Ramos (cell line): ENCODE results near the gene HRAS.

Source experiments
- in situ Hi-C: fragments of 300-500 bp; cut with MboI; formaldehyde crosslinking; loops from one replicate; pipeline ENCODE4 v1.14.3; 2022; ENCODE audit warnings: low sequenced_read_pairs; ENCODE audit not compliant: unreplicated experiment

The HRAS gene

DNA sequence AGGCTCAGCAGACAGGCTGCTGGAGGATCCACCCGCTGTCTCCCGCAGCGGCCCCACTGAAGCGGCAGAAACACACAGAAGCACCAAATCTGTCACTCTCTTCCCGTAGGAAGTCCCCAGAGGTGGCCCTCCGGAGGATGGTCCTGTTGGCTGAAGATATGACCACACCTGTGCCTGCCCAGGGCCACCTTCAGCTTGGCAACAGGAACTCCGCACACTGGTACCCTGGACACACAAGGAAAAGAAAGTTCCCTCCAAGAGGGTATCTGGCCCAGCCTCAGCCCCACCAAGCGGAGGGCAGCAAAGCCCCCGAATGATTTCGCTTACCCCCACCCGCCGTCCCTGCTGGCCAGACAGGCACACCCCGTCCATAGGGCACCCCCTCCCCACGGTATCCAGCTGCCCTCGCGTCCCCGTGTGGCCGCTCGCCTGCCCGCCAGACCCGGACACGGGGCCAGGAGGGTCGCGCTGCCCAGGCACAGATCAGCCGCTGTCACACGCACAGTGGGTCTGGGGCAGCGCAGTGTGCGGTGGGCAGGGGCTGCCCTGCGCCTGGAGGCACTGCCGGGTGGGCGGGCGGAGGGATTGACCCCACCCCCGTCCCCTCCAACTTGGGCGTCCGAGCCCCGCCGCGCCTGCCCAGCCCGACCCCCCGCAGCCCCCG lies 32.4 kb upstream of the HRAS start:
- in situ Hi-C loops: no loop called here

DNA sequence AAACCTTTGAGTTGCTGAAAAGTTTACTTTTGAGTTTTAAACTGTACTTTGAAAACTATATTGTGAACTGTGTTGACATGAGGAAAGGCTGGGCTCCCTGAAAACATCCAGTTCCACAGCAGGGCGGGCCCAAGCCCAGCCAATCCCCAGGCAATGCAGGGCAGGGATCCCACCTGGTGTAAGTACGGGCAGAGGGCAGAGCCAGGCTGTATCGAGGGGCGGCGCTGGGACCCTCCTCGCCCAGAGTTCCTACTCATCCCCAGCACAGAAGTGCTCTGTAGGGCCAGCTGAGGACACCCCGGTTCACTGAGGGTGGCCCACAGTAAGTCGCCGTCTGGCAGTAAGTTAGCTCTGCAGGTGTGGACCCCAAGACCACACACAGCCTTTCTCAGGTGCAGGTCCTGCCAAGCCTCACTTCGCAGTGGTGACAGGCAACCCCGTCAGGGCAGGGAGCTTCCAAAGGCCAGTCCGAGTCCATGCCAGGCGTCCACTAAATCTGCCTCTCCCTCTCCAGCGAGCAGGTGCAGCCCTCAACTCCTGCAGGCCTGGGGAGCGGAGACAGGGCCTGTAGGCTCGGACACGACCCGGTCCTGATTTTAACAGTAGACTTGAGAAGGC lies 31.7 kb upstream of the HRAS start:
- in situ Hi-C loops: no loop called here

- in situ Hi-C loops: no loop called here
Observed at GRCh38 chr11:565921-566509, 30.6 kb upstream of the HRAS start.

- in situ Hi-C loops: no loop called here
Observed at GRCh38 chr11:563812-564578, 28.6 kb upstream of the HRAS start.

DNA sequence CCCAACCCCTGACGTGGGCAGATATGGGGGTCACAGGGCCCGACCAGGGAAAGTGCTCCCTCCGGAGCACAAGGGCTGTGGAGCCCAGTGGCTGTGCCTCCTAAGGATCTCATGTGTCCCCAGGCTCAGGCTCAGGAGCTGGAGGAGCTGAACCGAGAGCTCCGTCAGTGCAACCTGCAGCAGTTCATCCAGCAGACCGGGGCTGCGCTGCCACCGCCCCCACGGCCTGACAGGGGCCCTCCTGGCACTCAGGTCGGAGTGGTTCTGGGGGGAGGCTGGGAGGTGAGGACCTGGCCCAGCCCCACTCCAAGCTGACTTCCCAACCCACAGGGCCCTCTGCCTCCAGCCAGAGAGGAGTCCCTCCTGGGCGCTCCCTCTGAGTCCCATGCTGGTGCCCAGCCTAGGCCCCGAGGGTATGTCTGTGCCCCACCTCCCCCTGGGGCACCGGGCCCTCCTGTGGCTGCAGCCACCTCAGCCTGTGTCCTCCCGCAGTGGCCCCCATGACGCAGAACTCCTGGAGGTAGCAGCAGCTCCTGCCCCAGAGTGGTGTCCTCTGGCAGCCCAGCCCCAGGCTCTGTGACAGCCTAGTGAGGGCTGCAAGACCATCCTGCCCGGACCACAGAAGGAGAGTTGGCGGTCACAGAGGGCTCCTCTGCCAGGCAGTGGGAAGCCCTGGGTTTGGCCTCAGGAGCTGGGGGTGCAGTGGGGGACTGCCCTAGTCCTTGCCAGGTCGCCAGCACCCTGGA lies 27.9 kb upstream of the HRAS start:
- in situ Hi-C loops: no loop called here

DNA sequence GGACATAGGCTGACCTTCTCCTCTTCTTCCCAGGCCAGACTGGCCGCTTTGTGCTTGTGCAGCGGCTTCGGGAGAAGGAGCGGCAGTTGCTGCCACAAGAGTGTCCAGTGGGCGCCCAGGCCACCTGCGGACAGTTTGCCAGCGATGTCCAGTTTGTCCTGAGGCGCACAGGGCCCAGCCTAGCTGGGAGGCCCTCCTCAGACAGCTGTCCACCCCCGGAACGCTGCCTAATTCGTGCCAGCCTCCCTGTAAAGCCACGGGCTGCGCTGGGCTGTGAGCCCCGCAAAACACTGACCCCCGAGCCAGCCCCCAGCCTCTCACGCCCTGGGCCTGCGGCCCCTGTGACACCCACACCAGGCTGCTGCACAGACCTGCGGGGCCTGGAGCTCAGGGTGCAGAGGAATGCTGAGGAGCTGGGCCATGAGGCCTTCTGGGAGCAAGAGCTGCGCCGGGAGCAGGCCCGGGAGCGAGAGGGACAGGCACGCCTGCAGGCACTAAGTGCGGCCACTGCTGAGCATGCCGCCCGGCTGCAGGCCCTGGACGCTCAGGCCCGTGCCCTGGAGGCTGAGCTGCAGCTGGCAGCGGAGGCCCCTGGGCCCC lies 26.8 kb upstream of the HRAS start:
- in situ Hi-C loops: no loop called here

DNA sequence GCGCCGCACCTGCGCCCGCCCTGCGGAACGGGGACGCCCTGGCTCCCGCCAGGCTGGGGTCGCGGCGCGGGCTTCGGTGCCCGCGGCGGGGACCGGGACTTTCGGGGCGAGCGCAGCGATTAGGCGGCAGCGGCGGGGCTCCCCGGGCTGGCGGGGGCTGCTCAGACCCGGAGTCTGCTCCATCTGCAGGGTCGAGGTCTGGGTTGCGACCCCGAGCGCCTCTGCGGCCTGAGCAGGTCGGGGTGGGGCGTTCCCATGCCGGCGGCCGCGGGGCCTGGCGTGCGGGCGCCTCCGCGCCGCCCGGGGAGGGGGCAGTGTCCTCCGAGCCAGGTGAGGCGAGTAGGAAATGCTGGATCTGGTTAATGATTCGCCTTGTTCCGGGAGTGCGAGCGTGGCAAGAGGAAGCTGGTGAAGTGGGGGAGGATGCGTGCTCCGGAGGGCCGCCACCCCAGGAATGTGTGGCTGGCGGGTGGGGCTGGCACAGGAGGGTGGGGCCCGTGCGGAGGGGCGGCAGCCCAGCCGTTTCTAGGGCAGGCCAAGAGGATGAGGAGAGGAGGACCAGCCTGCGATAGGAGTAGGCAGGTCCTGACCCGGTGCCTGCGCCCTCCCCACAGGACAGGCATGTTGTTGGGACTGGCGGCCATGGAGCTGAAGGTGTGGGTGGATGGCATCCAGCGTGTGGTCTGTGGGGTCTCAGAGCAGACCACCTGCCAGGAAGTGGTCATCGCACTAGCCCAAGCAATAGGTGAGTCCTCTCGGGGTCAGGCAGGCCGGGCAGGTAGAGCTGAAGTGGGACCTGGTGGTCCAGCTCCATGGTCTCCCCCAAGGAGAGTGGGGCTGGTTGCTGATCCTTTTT lies 26.0 kb upstream of the HRAS start:
- in situ Hi-C loops: no loop called here

- in situ Hi-C loops: no loop called here
Observed at GRCh38 chr11:560305-561147, 25.1 kb upstream of the HRAS start, which contains the start of the genes LMNTD2 and RASSF7. TSS of gene LMNTD2 (minus strand) at chr11:560738. CDS start at chr11:560716, 22 bp downstream. TSS of gene RASSF7 (plus strand) at chr11:560970. CDS start at chr11:561769, 799 bp downstream.

- in situ Hi-C loops: no loop called here
Observed at GRCh38 chr11:559712-560304, 24.4 kb upstream of the HRAS start.

DNA sequence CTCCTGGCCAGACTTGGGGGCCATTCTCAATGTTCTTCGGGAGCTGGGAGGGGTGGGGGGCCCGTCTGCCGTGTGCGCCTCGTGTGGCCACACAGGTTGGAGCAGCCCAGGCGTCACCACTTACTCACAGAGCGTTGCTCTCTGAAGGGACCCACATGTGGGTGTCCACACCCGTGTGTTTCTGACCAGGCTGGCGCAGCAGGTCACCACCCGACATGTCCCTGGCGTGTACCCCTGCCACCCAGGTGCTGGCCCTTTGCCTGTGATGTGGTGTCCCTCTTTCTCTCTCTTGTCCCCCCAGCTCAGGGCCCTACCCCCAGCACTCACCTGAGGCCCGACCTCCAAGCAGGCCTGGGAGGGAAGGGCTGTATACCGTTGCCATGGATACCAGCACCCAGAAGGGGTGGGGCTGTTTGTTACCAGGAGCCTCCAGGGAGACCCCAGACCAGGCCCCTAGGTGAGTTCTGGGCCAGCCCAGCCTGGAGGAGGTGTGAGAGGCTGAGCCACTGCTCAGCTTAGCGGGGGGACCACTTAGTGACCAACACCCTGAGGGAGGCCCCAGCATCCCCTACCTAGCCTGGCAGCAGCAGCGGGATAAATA lies 23.7 kb upstream of the HRAS start:
- in situ Hi-C loops: no loop called here

- in situ Hi-C loops: no loop called here
Observed at GRCh38 chr11:558503-558902, 23.1 kb upstream of the HRAS start.

- in situ Hi-C loops: no loop called here
Observed at GRCh38 chr11:557328-558132, 22.2 kb upstream of the HRAS start.

- in situ Hi-C loops: no loop called here
Observed at GRCh38 chr11:556662-557256, 21.4 kb upstream of the HRAS start.

DNA sequence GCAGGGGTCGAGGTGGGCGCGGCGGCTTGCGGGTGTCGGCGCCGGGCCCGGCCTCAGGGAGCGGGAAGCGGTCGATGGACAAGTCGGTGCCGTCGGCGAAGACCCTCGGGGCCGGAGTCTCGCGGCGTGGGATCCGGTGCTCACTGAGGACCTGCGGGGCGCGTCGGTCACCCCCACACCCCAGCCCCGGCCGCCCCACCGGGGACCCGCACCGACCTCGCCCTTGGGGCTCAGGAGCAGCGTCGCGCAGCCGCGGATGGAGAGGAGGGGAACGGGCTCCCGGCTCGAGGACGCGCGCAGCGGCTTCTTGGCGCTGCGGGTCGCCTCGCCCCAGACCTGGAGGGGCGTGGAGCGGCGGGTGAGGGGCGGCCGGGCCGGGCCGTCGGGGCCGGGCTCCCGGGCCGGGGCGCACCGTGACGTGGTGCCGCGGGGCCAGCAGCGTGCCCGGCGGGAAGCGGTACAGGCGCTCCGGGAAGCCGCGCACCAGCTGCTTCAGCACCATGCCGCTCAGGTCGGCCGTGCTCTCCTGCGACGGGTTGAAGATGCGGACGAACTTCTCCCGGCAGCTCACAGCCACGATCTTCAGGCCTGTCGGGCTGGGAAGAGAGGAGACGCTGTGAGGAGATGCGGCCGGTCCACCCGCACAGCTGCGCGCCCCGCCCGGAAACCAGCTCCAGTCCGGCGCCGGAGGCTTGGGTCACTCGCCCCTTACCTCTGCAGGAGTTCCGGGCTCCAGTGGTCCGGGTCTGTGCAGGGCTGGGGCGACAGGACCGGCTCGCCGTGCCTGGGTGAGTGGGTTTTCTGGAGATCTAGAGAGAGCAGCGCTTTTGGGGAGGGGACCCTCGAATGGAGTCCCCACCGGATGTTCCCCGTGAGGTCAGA lies 20.6 kb upstream of the HRAS start:
- in situ Hi-C loops: no loop called here

DNA sequence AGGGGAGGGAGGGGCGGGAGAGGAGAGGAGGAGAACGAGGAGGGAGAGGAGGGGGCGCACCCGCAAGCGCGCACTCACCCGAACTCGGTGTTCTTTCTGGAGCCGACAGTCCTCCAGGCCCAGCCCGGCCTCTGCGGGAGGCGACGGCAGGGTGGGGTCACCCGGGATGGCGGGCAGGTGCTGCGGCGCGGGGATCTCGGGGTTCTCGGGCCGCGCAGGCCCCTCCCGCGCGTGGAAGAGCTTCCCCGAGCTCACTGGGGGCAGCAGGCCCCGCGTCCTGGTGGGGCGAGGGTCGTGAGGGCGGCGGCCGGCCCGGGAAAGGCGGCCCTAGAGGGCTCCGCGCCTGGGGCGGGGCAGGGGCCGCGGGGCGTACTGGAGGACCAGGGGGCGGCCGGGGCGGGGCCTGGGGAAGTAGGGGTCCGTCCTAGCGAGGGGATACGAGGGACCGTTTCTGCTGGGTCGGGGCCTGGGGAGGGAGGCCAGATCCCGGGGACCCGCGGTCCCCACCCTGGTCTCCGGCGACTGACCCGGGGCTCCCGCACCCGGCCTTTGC lies 19.9 kb upstream of the HRAS start:
- in situ Hi-C loops: no loop called here
